Measurements from ENCODE around the gene DISP2.

The DISP2 gene

GRCh38 chr15:40416056-40416455 lies 58.0 kb downstream of the DISP2 start:
- Mint-ChIP-seq H3K4me3 (no peak overlapping the region), H3K4me1 (no peaks in the 10 kb centered on the region), H3K36me3 (ENCODE audit: low read depth) (peaks cover 53% of the 10 kb centered on the region), H3K27ac (no peak overlapping the region), H3K9me3 (no peaks in the 10 kb centered on the region), H3K27me3 (ENCODE audit: low read depth, poor library complexity) (peaks cover 2% of the 10 kb centered on the region)
- no peak for DNase-seq
- TF ChIP-seq CTCF (IDR thresholded peaks at IDR 0.05) = no peak

GRCh38 chr15:40418126-40418525 lies 60.1 kb downstream of the DISP2 start:
- no peaks in the 10 kb centered on the region for H3K9me3 Mint-ChIP-seq
- DNase-seq = no peak
- H3K27ac Mint-ChIP-seq = no peak overlapping the region
- H3K27me3 Mint-ChIP-seq (ENCODE audit: low read depth, poor library complexity) = peaks cover 6% of the 10 kb centered on the region
- TF ChIP-seq CTCF (IDR thresholded peaks at IDR 0.05) = no peak
- no peaks in the 10 kb centered on the region for H3K4me1 Mint-ChIP-seq
- peaks cover 34% of the 10 kb centered on the region for H3K36me3 Mint-ChIP-seq (ENCODE audit: low read depth)
- H3K4me3 Mint-ChIP-seq = no peak overlapping the region

- Mint-ChIP-seq H3K36me3 (ENCODE audit: low read depth) (peaks cover 20% of the 10 kb centered on the region), H3K4me3 (no peak overlapping the region), H3K27ac (no peak overlapping the region), H3K4me1 (no peaks in the 10 kb centered on the region), H3K9me3 (no peaks in the 10 kb centered on the region), H3K27me3 (ENCODE audit: low read depth, poor library complexity) (peaks cover 8% of the 10 kb centered on the region)
- no peak for DNase-seq
- no peak for TF ChIP-seq CTCF (IDR thresholded peaks at IDR 0.05)
Measured at GRCh38 chr15:40420071-40420713, 62.2 kb downstream of the DISP2 start.

GRCh38 chr15:40420793-40421192 lies 62.8 kb downstream of the DISP2 start:
- DNase-seq = no peak
- Mint-ChIP-seq H3K27ac (no peak overlapping the region), H3K4me1 (no peaks in the 10 kb centered on the region), H3K9me3 (no peaks in the 10 kb centered on the region), H3K36me3 (ENCODE audit: low read depth) (peaks cover 14% of the 10 kb centered on the region), H3K4me3 (no peak overlapping the region), H3K27me3 (ENCODE audit: low read depth, poor library complexity) (peaks cover 8% of the 10 kb centered on the region)
- no peak for TF ChIP-seq CTCF (IDR thresholded peaks at IDR 0.05)

- no peak overlapping the region for H3K27ac Mint-ChIP-seq
- no peaks in the 10 kb centered on the region for H3K4me1 Mint-ChIP-seq
- DNase-seq = peak; percentile 86
- no peaks in the 10 kb centered on the region for H3K9me3 Mint-ChIP-seq
- no peak overlapping the region for H3K4me3 Mint-ChIP-seq
- peaks cover 12% of the 10 kb centered on the region for H3K36me3 Mint-ChIP-seq (ENCODE audit: low read depth)
- peak; percentile 90 for TF ChIP-seq CTCF (IDR thresholded peaks at IDR 0.05)
- H3K27me3 Mint-ChIP-seq (ENCODE audit: low read depth, poor library complexity) = peaks cover 8% of the 10 kb centered on the region
Measured at GRCh38 chr15:40421246-40422157, 63.5 kb downstream of the DISP2 start.

Data from nephron progenitor cell (in vitro differentiated cells).